Ramos (cell line): Measurements from ENCODE around the gene ZNF592.

Source experiments
- in situ Hi-C: fragments of 300-500 bp; cut with MboI; formaldehyde crosslinking; loops from one replicate; pipeline ENCODE4 v1.14.3; 2022; ENCODE audit warnings: low sequenced_read_pairs; ENCODE audit not compliant: unreplicated experiment

The ZNF592 gene

GRCh38 chr15:84824260-84825007 is 76.0 kb downstream of the ZNF592 start:
- in situ Hi-C loops: no loop called here

- in situ Hi-C loops: no loop called here
These were observed 78.0 kb downstream of the ZNF592 start for GRCh38 chr15:84826369-84826823.

- in situ Hi-C loops: no loop called here
These were observed 78.9 kb downstream of the ZNF592 start for GRCh38 chr15:84827246-84827645.

GRCh38 chr15:84828086-84828908 is 79.9 kb downstream of the ZNF592 start:
- in situ Hi-C loops: no loop called here

- in situ Hi-C loops: no loop called here
These were observed 81.0 kb downstream of the ZNF592 start for GRCh38 chr15:84829428-84829827.

- in situ Hi-C loops: no loop called here
These were observed 81.6 kb downstream of the ZNF592 start for GRCh38 chr15:84830036-84830435.

GRCh38 chr15:84831028-84831427 is 82.6 kb downstream of the ZNF592 start:
- in situ Hi-C loops: no loop called here

- in situ Hi-C loops: no loop called here
These were observed 83.2 kb downstream of the ZNF592 start for GRCh38 chr15:84831613-84832012.

GRCh38 chr15:84832448-84833040 is 84.2 kb downstream of the ZNF592 start:
- in situ Hi-C loops: no loop called here

- in situ Hi-C loops: no loop called here
These were observed 85.2 kb downstream of the ZNF592 start for GRCh38 chr15:84833447-84834228.

GRCh38 chr15:84834229-84834955 is 86.0 kb downstream of the ZNF592 start:
- in situ Hi-C loops: no loop called here

- in situ Hi-C loops: no loop called here
These were observed 86.6 kb downstream of the ZNF592 start for GRCh38 chr15:84834969-84835368.

GRCh38 chr15:84835661-84836337 is 87.4 kb downstream of the ZNF592 start:
- in situ Hi-C loops: no loop called here

GRCh38 chr15:84836844-84837243 is 88.5 kb downstream of the ZNF592 start:
- in situ Hi-C loops: no loop called here

GRCh38 chr15:84839714-84840113 is 91.3 kb downstream of the ZNF592 start:
- in situ Hi-C loops: no loop called here

GRCh38 chr15:84840255-84840654 is 91.9 kb downstream of the ZNF592 start:
- in situ Hi-C loops: no loop called here

GRCh38 chr15:84840741-84841429 is 92.5 kb downstream of the ZNF592 start:
- in situ Hi-C loops: no loop called here

- in situ Hi-C loops: no loop called here
These were observed 94.4 kb downstream of the ZNF592 start for GRCh38 chr15:84842781-84843180.

- in situ Hi-C loops: no loop called here
These were observed 96.6 kb downstream of the ZNF592 start for GRCh38 chr15:84844964-84845363.
